HCT116 (cell line): ENCODE data around the gene MUSTN1. TPM values are rescaled to one million over a fixed set of nuclear protein-coding genes. Genes with fewer than 3 reads are reported as not detected.

Experiments used
- ATAC-seq: fragments of 200-7000 bp; cut with Tn5 transposase; 2 replicates; pipeline ENCODE4 v1.9.1; 2020; ENCODE audit warnings: mild to moderate bottlenecking, moderate library complexity
- BruUV-seq: library from RNA; stranded (reverse); fragments of 400-500 nt; replicated peaks from 2 replicates; lab custom pipeline; 2021; lab: Mats Ljungman, UMichigan
- CTCF ChIA-PET: fragments of 300-600 bp; sonication (Branson Sonifier 250); formaldehyde crosslinking; loops from one replicate; lab custom pipeline; 2021; ENCODE audit warnings: antibody characterized with exemption; lab: Charles Lee
- POLR2A ChIA-PET: fragments of 300-600, 350-600 bp; sonication (Branson Sonifier 250); formaldehyde crosslinking; loops from one replicate; lab custom pipeline; 2021; ENCODE audit warnings: antibody characterized with exemption; lab: Charles Lee
- RAD21 ChIA-PET, 2 experiments: fragments of 300-600 bp; sonication (Branson Sonifier 250); formaldehyde crosslinking; loops; one replicate each; lab custom pipeline; 2023; ENCODE audit warnings: low total read pairs in 2 of 2; ENCODE audit not compliant: uncharacterized antibody in 2 of 2, unreplicated experiment in 2 of 2, low non-redundant PET in 1 of 2; lab: Charles Lee
- DNase-seq: peaks from one replicate; pipeline ENCODE4 v3.0.0-alpha.2; 2010; ENCODE audit warnings: low read depth, low spot score
- H2AFZ ChIP-seq: fragments of 200-600 bp; shearing (Covaris generic), sonication (generic); 2 replicates; pipeline ENCODE4 v1.6.1; 2017; ENCODE audit warnings: low read depth, mixed run types, mixed read lengths, antibody characterized with exemption, low read length; ENCODE audit not compliant: poor library complexity, severe bottlenecking
- H3K27ac ChIP-seq: 2 replicates; pipeline ENCODE4 v1.5.1; 2012; ENCODE audit warnings: low read depth, low read length
- H3K27me3 ChIP-seq: fragments of 200-600 bp; sonication (generic); 2 replicates; pipeline ENCODE4 v1.6.1; 2016; ENCODE audit warnings: mixed run types, low read length, mixed read lengths; ENCODE audit not compliant: insufficient read depth
- H3K36me3 ChIP-seq, 2 experiments: fragments of 200-500 bp in 1 of 2; fragments of 200-600 bp in 1 of 2; sonication (Bioruptor generic) in 1 of 2; sonication (generic) in 1 of 2; 2 replicates each; pipeline versions ENCODE4 v1.5.1 to v1.6.1; 2014 to 2016; ENCODE audit warnings: low read length in 2 of 2, inconsistent platforms in 1 of 2, mixed read lengths in 1 of 2, mixed run types in 1 of 2; ENCODE audit not compliant: insufficient read depth in 2 of 2, control insufficient read depth in 1 of 2
- H3K4me1 ChIP-seq, 2 experiments: fragments of 200-600 bp in 1 of 2; sonication (generic) in 1 of 2; 2 replicates each; pipeline versions ENCODE4 v1.5.1 to v1.6.1; 2012 to 2017; ENCODE audit warnings: low read length in 2 of 2, inconsistent platforms in 1 of 2, mild to moderate bottlenecking in 1 of 2, mixed read lengths in 1 of 2, mixed run types in 1 of 2, moderate library complexity in 1 of 2; ENCODE audit not compliant: insufficient read depth in 2 of 2, control insufficient read depth in 1 of 2
- H3K4me2 ChIP-seq: fragments of 200-600 bp; sonication (generic); 2 replicates; pipeline ENCODE4 v1.6.1; 2017; ENCODE audit warnings: mixed run types, low read length, mixed read lengths
- H3K4me3 ChIP-seq, 2 experiments: fragments of 200-600 bp in 1 of 2; sonication (generic) in 1 of 2; replicated peaks in 1 of 2; 2 replicates each; pipeline ENCODE4 v1.5.1; 2011 to 2016; ENCODE audit warnings: low read length in 2 of 2, control low read depth in 1 of 2, low read depth in 1 of 2, mild to moderate bottlenecking in 1 of 2, mixed read lengths in 1 of 2, mixed run types in 1 of 2
- H3K79me2 ChIP-seq: fragments of 200-600 bp; sonication (generic); 2 replicates; pipeline ENCODE4 v1.6.1; 2017; ENCODE audit warnings: mild to moderate bottlenecking, mixed run types, low read length, moderate library complexity, mixed read lengths; ENCODE audit not compliant: insufficient read depth
- H3K9ac ChIP-seq: fragments of 200-600 bp; sonication (generic); 2 replicates; pipeline ENCODE4 v1.6.1; 2016; ENCODE audit warnings: low read length, mixed read lengths
- H3K9me2 ChIP-seq: fragments of 200-600 bp; sonication (generic), shearing (Covaris generic); 2 replicates; pipeline ENCODE4 v1.6.1; 2017; ENCODE audit warnings: mixed run types, mild to moderate bottlenecking, moderate library complexity; ENCODE audit not compliant: insufficient read depth
- H3K9me3 ChIP-seq, 2 experiments: fragments of 200-500 bp in 1 of 2; fragments of 200-600 bp in 1 of 2; sonication (Bioruptor generic) in 1 of 2; sonication (generic) in 1 of 2; 2 replicates each; pipeline ENCODE4 v1.6.1; 2014 to 2017; ENCODE audit warnings: low read length in 2 of 2, mixed read lengths in 2 of 2, inconsistent platforms in 1 of 2, low read depth in 1 of 2, mild to moderate bottlenecking in 1 of 2, mixed run types in 1 of 2, moderate library complexity in 1 of 2; ENCODE audit not compliant: control insufficient read depth in 1 of 2, insufficient read depth in 1 of 2
- H4K20me1 ChIP-seq: fragments of 200-600 bp; sonication (generic), shearing (Covaris generic); 2 replicates; pipeline ENCODE4 v1.6.1; 2017; ENCODE audit warnings: mixed run types, mild to moderate bottlenecking, moderate library complexity; ENCODE audit not compliant: insufficient read depth
- ATF3 ChIP-seq: IDR thresholded peaks from 2 replicates; pipeline ENCODE4 v1.6.1; 2012
- CBX3 ChIP-seq: IDR thresholded peaks from 2 replicates; pipeline ENCODE4 v1.6.1; 2012; ENCODE audit warnings: low read depth
- EGR1 ChIP-seq: IDR thresholded peaks from 2 replicates; pipeline ENCODE4 v1.6.1; 2012; ENCODE audit warnings: low read depth
- ELF1 ChIP-seq: IDR thresholded peaks from 2 replicates; pipeline ENCODE4 v1.6.1; 2012; ENCODE audit warnings: low read depth, borderline replicate concordance
- EZH2 ChIP-seq: fragments of 200-600 bp; sonication (generic); IDR thresholded peaks from 2 replicates; pipeline ENCODE4 v1.6.1; 2017; ENCODE audit warnings: antibody characterized with exemption, mixed run types
- FOSL1 ChIP-seq: IDR thresholded peaks from 2 replicates; pipeline ENCODE4 v1.6.1; 2012; ENCODE audit warnings: low read depth
- SP1 ChIP-seq: IDR thresholded peaks from 2 replicates; pipeline ENCODE4 v1.6.1; 2012; ENCODE audit warnings: low read depth
- TCF7L2 ChIP-seq: IDR thresholded peaks from 2 replicates; pipeline ENCODE4 v1.7.0; 2011; ENCODE audit warnings: borderline replicate concordance, inconsistent platforms; ENCODE audit not compliant: insufficient read depth, insufficient read length; ENCODE audit errors: extremely low read depth
- YY1 ChIP-seq: IDR thresholded peaks from 2 replicates; pipeline ENCODE4 v1.6.1; 2011; ENCODE audit warnings: low read length, low read depth, moderate library complexity, mild to moderate bottlenecking; ENCODE audit not compliant: insufficient replicate concordance; ENCODE audit errors: extremely low read depth
- ZBTB33 ChIP-seq: IDR thresholded peaks from 2 replicates; pipeline ENCODE4 v1.6.1; 2011; ENCODE audit warnings: mild to moderate bottlenecking, low read length, moderate library complexity; ENCODE audit not compliant: insufficient replicate concordance; ENCODE audit errors: extremely low read depth
- ZNF274 ChIP-seq: fragments of 200-500 bp; sonication (Bioruptor generic); IDR thresholded peaks from 2 replicates; pipeline ENCODE4 v1.6.1; 2014; ENCODE audit warnings: mild to moderate bottlenecking, low read depth, low read length, inconsistent platforms
- intact Hi-C: fragments of 100-400 bp; cut with micrococcal nuclease; formaldehyde crosslinking; loops from 2 replicates; pipeline ENCODE4 v1.10.0; 2022
- total RNA-seq: library from RNA; stranded (reverse); gene quantifications from one replicate; pipeline ENCODE4 v1.2.1, GENCODE V29; 2021; ENCODE audit not compliant: unreplicated experiment

Gene MUSTN1
- total RNA-seq, 1 experiment from 2014 or later = 0.44 TPM

- TF ChIP-seq YY1 = no peak
- no peak for TF ChIP-seq SP1
- TF ChIP-seq ELF1 = no peak
These were observed 42.4 kb downstream of the MUSTN1 start (continued) for GRCh38 chr3:52792413-52792812.

- Histone ChIP-seq H3K4me2 (no peak overlapping the region), H3K4me1 (no peaks in the 10 kb centered on the region), H3K36me3 (no peaks in the 10 kb centered on the region), H3K4me3 (no peak overlapping the region), H3K27me3 (no peaks in the 10 kb centered on the region), H4K20me1 (no peaks in the 10 kb centered on the region), H3K9ac (no peak overlapping the region), H3K9me2 (no peaks in the 10 kb centered on the region), H3K27ac (no peak overlapping the region), H3K9me3 (no peaks in the 10 kb centered on the region), H3K79me2 (no peaks in the 10 kb centered on the region), H2AFZ (no peak overlapping the region)
- ChIA-PET RAD21 (interaction anchor here in 1 of 2 experiments (0.6 kb wide), 1 partner anchor 65 kb away, joined by 4 read pairs; no protein-coding TSS in a partner anchor), POLR2A (no interaction called here), CTCF (interaction anchor here (1.2 kb wide), 1 partner anchor 9 kb away, joined by 3 read pairs; no protein-coding TSS in a partner anchor)
- intact Hi-C loops = no loop called here
- DNase-seq (no peak), ATAC-seq (no peak)
- BruUV-seq = no TSS peak
- TF ChIP-seq CBX3 (no peak), TCF7L2 (no peak), EGR1 (no peak), YY1 (no peak), ZNF274 (no peak), EZH2 (no peak), ATF3 (no peak), ELF1 (no peak), FOSL1 (no peak), ZBTB33 (no peak)
These were observed 42.9 kb downstream of the MUSTN1 start for GRCh38 chr3:52791928-52792327.
